Smooth muscle cell of the brain vasculature (primary cell): ENCODE measurements around the gene DENND5B.
"Not testable (repeated sequence)": the region's sequence is repeated elsewhere in the genome, so short reads cannot be mapped to it uniquely, and the experiment has no call there.

ENCODE experiments used
- DNase-seq: peaks from one replicate; pipeline ENCODE4 v3.0.0-alpha.2; 2012; ENCODE audit warnings: low read depth, low spot score

The DENND5B gene

GRCh38 chr12:31590642-31591379 lies at the start of gene DENND5B:
Gene DENND5B (minus strand): TSS chr12:31591136. CDS start chr12:31590832, 304 bp downstream.
- DNase-seq: no peak

GRCh38 chr12:31634620-31635019 lies 43.7 kb upstream of the DENND5B start:
- no peak for DNase-seq

DNA sequence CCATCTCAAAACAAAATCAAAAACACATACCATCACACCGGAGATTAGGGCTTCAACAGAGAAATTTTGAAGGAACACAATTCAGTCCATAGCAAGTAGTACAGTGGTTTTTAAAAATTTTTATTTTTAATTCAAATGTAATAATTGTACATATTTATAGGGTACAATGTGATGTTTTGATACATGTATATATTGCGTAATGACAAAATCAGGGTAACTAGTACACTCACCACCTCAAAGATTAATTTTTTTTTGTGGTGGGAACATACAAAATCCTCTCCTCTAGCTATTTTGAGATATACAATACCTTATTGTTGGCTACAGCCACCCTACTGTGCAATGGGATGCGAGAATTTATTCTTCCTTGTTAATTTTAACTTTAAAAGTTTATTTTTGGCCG lies 42.5 kb upstream of the DENND5B start:
- no peak for DNase-seq

DNA sequence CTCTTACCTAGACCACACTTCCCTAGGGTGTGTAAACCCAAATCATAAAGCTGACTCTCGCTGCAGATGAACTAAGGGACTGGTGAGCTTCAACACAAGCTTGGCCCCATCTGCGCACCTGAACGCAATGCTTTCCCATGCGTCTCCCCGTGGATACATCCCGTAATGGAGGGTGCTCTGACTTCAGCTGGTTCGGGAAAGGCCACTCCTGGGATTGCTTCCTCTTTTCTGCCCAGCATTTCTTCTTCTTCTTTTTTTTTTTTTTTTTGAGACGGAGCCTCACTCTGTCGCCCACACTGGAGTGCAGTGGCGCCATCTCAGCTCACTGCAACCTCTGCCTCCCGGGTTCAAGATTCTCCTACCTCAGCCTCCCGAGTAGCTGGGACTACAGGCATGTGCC lies 40.9 kb upstream of the DENND5B start:
- DNase-seq: no peak

DNA sequence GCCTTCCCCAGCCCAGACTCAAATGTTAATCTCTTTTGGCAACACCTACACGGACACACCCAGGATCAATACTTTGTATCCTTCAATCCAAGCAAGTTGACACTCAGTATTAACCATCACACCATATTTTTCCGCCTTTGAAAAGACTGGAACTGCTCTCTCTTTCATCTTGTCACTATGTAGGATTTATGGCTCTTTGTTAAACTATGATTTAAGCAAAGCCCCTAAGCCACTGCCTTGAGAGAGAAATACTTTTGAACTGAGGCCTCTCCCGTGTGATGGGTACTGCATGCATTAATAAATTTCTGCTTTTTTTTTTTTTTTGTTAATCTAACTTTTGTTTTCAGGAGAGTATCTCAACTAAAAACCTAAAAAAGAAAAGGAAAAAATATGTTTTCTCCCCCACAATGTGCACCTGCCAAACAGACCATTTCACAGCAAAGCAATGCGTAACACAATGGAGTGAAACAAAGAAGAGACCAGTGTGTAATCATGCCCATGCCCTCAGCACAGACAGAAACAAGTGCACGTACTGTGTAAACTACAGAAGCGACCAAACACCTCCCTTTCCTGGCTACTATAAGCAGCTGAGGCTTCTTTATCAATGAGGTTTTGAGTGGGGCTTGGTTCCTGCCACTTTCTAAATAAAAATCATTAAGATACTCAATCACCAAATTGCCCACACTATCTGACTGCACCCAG lies 40.2 kb upstream of the DENND5B start:
- DNase-seq: no peak

GRCh38 chr12:31629756-31630732 lies 39.1 kb upstream of the DENND5B start:
- DNase-seq: no peak

DNA sequence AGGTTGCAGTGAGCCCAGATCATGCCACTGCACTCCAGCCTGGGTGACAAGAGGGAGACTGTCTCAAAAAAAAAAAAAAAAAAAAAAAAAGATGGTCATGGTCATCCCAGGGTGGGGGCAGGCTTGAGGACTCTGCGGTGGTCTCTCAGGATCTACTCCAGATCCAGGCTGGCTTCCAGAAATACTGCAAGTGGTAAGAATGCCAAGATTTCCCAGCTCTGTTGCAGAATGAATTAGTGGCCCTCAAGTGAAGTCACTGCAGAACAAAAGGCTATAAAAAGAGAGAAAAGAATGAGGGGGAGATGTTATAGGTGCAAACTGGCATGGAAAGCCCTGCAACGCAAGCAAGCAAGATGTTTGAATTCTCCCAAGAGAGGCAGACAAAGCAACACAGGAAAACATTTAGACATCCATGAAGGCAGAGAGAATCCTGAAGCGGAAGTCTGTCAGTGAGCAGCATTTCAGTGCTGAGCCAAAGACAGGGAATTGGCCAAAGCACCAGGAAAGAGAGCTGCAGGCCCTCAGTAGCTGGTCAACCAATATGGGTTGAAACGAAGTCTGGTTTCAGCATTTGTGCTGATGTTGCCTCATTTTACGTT lies 36.6 kb upstream of the DENND5B start:
- no peak for DNase-seq

DNA sequence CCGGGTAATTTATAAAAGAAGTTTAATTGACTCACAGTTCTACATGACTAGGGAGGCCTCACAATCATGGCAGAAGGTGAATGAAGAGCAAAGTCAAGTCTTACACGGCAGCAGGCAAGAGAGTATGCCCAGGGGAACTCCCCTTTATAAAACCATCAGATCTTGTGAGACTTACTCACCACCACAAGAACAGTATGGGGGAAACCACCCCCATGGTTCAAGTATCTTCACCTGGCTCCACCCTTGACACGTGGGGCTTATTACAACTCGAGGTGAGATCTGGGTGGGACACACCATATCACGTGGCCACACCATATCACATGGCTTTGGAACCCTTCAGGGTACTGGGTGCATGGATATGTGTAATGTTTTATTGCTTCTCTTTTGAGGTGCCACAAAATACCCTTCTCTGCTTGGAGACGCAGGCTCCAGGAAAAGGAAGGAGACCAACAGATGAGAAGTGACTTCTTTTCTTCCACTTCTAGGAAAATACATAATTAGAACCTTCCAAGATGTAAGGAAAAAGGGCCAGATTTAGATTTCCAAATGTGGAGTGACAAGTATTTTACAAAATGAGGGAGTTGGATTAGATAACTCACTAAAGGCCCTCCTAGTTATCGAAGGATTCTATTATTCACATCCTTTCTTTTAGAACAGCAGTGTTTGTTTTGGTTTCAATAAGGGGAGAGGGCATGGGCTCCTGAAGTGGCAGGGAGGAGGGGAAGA lies 35.5 kb upstream of the DENND5B start:
- no peak for DNase-seq

DNA sequence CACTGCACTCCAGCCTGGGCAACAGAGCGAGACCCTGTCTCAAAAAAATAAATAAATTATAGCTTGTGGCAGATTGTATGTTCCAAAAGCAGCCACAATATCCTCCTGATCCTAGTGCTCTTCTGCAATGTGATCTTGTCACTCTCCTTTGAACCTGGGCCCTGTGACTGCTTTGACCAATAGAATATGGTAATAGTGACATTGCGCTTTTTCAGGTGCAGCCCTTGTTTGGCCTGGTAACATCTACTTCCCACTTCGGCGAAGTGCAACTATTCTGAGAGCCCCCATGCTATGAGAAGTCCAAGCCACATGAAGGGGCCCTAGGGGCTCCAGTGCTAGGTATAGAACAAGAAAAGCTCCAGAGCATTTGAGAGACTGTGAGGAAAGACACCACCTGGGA lies 31.1 kb upstream of the DENND5B start:
- DNase-seq: no peak

GRCh38 chr12:31620311-31620710 lies 29.4 kb upstream of the DENND5B start:
- DNase-seq: no peak

- DNase-seq: no peak
Observed at GRCh38 chr12:31618228-31619025, 27.5 kb upstream of the DENND5B start.

DNA sequence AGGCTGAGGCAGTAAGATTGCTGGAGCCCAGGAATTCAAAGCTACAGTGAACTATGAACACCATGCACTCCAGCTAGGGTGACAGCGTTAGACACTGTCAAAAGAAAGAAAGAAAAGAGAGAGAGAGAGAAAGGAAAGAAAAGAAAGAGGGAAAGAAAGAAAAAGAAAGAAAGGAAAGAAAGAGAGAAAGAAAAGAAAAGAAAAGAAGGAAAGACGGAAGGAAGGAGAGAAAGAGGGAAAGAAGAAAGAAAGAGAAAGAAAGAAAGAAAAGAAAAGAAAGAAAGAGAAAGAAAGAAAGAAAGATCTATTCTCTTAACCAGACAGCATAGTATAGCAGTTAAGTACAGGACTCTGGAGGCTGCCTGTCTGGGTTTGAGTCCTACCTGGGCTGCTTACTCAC lies 21.9 kb upstream of the DENND5B start:
- no peak for DNase-seq

- DNase-seq: not testable (repeated sequence)
Observed at GRCh38 chr12:31608299-31608698, 17.4 kb upstream of the DENND5B start.

DNA sequence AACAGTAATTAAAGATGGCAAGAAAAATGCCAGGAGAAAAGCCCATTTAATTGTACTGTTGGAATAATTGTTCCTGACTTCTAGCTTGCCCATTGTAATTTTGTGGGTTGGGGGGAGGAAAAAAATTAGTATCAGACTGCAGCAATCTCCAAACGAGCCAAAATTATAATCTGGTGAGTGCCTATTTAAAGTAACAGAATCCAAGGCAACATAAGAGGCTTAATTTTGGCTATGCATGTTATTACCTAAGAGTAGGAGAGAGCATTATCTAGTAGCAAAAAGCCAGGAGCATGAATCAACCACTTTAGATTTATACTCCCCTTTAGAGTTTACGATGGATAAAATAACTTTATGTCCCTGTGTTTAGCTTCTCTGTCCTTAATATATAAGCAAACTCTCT lies 14.6 kb upstream of the DENND5B start:
- DNase-seq: no peak

- DNase-seq: no peak
Observed at GRCh38 chr12:31603546-31604009, 12.6 kb upstream of the DENND5B start.

DNA sequence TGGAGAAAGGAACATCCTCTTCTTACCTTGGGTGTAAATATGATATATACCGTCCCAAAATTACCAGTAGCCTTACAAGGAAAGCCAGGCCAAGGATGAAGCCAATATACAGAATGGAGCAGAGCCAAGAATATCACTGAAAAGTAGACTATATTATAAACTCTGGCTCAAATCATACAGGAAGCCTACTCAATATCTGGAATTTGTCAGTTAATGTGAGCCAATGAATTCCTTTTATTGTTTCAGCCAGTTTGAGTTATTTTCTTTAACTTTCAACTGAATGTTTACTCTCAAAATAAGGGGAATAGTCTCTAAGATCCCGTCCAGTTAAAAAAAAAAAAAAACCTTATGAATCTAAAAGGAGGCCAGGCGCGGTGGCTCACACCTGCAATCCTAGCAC lies 9.8 kb upstream of the DENND5B start:
- no peak for DNase-seq

DNA sequence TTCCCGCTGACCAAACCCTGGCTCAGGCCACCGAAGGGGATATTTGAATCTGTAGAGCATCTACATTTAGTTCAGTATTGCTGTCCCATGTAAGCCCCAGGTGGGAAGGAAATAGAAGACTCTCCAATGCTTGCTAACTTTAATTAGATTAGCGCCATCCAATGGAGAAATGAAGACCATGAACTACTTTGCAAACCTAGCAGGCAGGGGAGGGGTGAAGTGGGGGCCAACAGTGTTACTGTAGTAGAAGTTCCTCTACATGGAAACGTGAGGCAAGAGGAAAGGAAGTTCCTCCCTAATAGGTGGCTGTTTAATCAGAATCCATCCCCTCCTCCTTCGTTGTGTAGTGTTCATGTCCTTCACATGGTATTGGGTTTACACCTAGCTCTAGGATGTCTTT lies 9.3 kb upstream of the DENND5B start:
- DNase-seq: no peak

DNA sequence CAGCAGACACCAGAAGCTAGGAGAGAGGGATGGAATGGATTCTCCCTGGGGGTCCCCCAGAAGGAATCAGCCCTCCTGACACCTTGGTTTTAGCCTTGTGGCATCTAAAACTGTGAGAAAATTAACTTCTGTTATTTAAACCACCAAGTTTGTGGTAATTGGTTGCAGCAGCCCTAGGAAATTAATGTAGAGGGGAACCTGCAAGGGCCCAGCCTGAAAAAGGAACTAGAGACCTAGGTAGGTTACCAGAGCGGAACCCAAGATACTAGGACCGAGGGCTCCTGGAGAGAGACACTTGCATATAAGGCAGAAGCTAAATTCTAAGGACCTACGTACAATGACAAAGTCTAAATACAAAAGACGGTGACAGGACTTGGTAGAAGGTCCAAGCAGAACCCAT lies 8.1 kb upstream of the DENND5B start:
- no peak for DNase-seq

DNA sequence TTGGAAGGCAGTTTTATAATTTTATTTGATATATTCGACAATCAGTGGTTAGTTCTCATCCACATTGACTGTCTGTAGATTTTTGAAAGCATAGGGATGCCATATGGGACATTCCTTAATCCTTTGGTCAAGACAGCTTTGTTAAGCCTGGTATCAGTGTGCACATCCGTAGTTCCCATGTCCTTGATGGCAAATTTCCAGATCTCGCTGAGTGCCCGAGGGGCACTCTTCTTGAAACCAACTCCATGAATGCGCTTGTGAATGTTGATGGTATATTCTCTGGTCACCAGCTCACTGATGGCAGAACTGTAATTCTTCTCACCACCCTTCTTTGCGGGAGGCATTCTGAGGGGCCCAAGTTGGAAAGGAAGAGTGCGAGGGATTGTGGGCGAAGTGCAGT lies 6.1 kb upstream of the DENND5B start:
- no peak for DNase-seq

DNA sequence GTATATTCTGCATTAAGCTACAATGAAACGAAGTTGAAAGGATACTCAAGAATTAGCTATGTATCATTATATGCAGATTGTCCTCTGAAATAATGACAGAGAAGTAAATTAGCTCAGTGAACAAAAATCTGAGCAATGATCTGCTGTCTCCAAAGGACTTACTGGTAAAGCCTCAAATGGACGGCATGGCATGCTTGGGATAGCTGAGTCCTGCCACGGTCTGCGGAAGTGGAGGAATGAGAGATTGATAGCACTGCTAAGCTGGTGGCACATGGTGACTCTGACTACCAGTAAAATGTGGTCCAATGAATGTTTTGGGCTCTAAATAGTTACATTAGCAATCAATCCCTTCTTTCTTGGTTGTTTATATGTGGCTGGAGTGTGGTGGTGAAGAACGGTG lies 3.7 kb upstream of the DENND5B start:
- no peak for DNase-seq
